SK-N-SH (cell line): ENCODE data around the gene SEMA3A. TPM values are rescaled to one million over a fixed set of nuclear protein-coding genes. Genes with fewer than 3 reads are reported as not detected.
A peak's percentile ranks its signal among the peaks of the same experiment; 100 is the strongest.

Experiments used
- CTCF ChIA-PET: fragments of 300-600, 350-600 bp; formaldehyde crosslinking; extraction: SDS; loops from one replicate; lab custom pipeline; 2021; lab: Yijun Ruan, JAX
- POLR2A ChIA-PET: fragments of 350-600 bp; sonication (Branson Sonifier 250); formaldehyde crosslinking; extraction: SDS; loops from one replicate; lab custom pipeline; 2020; ENCODE audit warnings: antibody characterized with exemption, inconsistent platforms; lab: Yijun Ruan, JAX
- DNase-seq: peaks from one replicate; pipeline ENCODE4 v3.0.0; 2012
- H2AFZ ChIP-seq: fragments of 200-600 bp; sonication (generic); 2 replicates; pipeline ENCODE4 v1.8.1; 2016; ENCODE audit warnings: antibody characterized with exemption, mild to moderate bottlenecking, low read depth
- H3F3A ChIP-seq: fragments of 200-600 bp; sonication (generic); replicated peaks from 2 replicates; pipeline ENCODE3; 2016; ENCODE audit warnings: antibody characterized with exemption, mild to moderate bottlenecking; ENCODE audit not compliant: insufficient read depth
- H3K27ac ChIP-seq, 2 experiments: fragments of 200-500 bp in 1 of 2; fragments of 200-600 bp in 1 of 2; sonication (Bioruptor generic) in 1 of 2; sonication (generic), shearing (Covaris generic) in 1 of 2; 2 replicates each; pipeline versions ENCODE4 v1.5.1 to v1.6.1; 2014 to 2016; ENCODE audit warnings: low read depth in 2 of 2, inconsistent platforms in 1 of 2, low read length in 1 of 2, mild to moderate bottlenecking in 1 of 2, mixed read lengths in 1 of 2
- H3K27me3 ChIP-seq: fragments of 200-600 bp; sonication (generic), shearing (Covaris generic); 2 replicates; pipeline ENCODE4 v1.6.1; 2016; ENCODE audit warnings: mixed run types; ENCODE audit not compliant: insufficient read depth
- H3K36me3 ChIP-seq, 2 experiments: fragments of 200-500 bp in 1 of 2; fragments of 200-600 bp in 1 of 2; sonication (Bioruptor generic) in 1 of 2; sonication (generic) in 1 of 2; replicated peaks in 1 of 2; 2 replicates each; pipeline versions ENCODE3 to v1.5.1; 2014 to 2016; ENCODE audit warnings: low read length in 1 of 2, mild to moderate bottlenecking in 1 of 2; ENCODE audit not compliant: insufficient read depth in 2 of 2, control insufficient read depth in 1 of 2
- H3K4me1 ChIP-seq, 2 experiments: fragments of 200-500 bp in 1 of 2; fragments of 200-600 bp in 1 of 2; sonication (Bioruptor generic) in 1 of 2; sonication (generic), shearing (Covaris generic) in 1 of 2; 2 replicates each; pipeline versions ENCODE4 v1.5.1 to v1.6.1; 2014 to 2016; ENCODE audit warnings: low read depth in 1 of 2, low read length in 1 of 2, mixed run types in 1 of 2; ENCODE audit not compliant: insufficient read depth in 2 of 2, control insufficient read depth in 1 of 2
- H3K4me2 ChIP-seq: fragments of 200-600 bp; sonication (generic), shearing (Covaris generic); 2 replicates; pipeline ENCODE4 v1.6.1; 2017; ENCODE audit warnings: mixed run types
- H3K4me3 ChIP-seq, 2 experiments: fragments of 200-500 bp in 1 of 2; fragments of 200-600 bp in 1 of 2; sonication (Bioruptor generic) in 1 of 2; sonication (generic), shearing (Covaris generic) in 1 of 2; 2 replicates each; pipeline versions ENCODE4 v1.5.1 to v1.8.1; 2014 to 2016; ENCODE audit warnings: low read depth in 2 of 2, inconsistent platforms in 1 of 2, low read length in 1 of 2, mild to moderate bottlenecking in 1 of 2, mixed read lengths in 1 of 2, moderate library complexity in 1 of 2
- H3K79me2 ChIP-seq: fragments of 200-600 bp; sonication (generic); 2 replicates; pipeline ENCODE4 v1.8.1; 2017; ENCODE audit warnings: mild to moderate bottlenecking; ENCODE audit not compliant: insufficient read depth
- H3K9ac ChIP-seq: fragments of 200-600 bp; sonication (generic); 2 replicates; pipeline ENCODE4 v1.6.1; 2017; ENCODE audit warnings: mixed run types
- H3K9me2 ChIP-seq: fragments of 200-600 bp; sonication (generic); 2 replicates; pipeline ENCODE4 v1.6.1; 2017; ENCODE audit warnings: mixed run types
- H3K9me3 ChIP-seq: fragments of 200-600 bp; sonication (generic); 2 replicates; pipeline ENCODE4 v1.6.1; 2017; ENCODE audit warnings: mixed run types, mild to moderate bottlenecking, moderate library complexity
- H4K20me1 ChIP-seq: fragments of 200-600 bp; sonication (generic); 2 replicates; pipeline ENCODE4 v1.6.1; 2017; ENCODE audit warnings: mild to moderate bottlenecking, mixed run types; ENCODE audit not compliant: insufficient read depth
- CTCF ChIP-seq: fragments of 200-600 bp; sonication (generic); IDR thresholded peaks from 2 replicates; pipeline ENCODE4 v1.6.1; 2017; ENCODE audit warnings: antibody characterized with exemption, mild to moderate bottlenecking, moderate library complexity
- ELF1 ChIP-seq: IDR thresholded peaks from 2 replicates; pipeline ENCODE4 v1.4.0; 2012
- EP300 ChIP-seq, 2 experiments: IDR thresholded peaks; 2 replicates each; pipeline versions ENCODE4 v1.4.0 to v1.6.1; 2012; ENCODE audit warnings: borderline replicate concordance in 1 of 2, low read depth in 1 of 2, low read length in 1 of 2
- GABPA ChIP-seq: IDR thresholded peaks from 2 replicates; pipeline ENCODE4 v1.4.0; 2012; ENCODE audit warnings: low read depth, mild to moderate bottlenecking
- JUND ChIP-seq: IDR thresholded peaks from 2 replicates; pipeline ENCODE4 v1.4.0; 2012
- POLR2AphosphoS5 ChIP-seq: IDR thresholded peaks from 2 replicates; pipeline ENCODE4 v1.6.1; 2012; ENCODE audit warnings: low read depth, low read length
- RCOR1 ChIP-seq: fragments of 150-350 bp; IDR thresholded peaks from 2 replicates; pipeline ENCODE4 v1.6.1; 2017; ENCODE audit warnings: antibody characterized with exemption, low read length
- RFX5 ChIP-seq: IDR thresholded peaks from 2 replicates; pipeline ENCODE4 v1.6.1; 2012; ENCODE audit warnings: mild to moderate bottlenecking, improper control_type of control experiment, low read length
- RXRA ChIP-seq: IDR thresholded peaks from 2 replicates; pipeline ENCODE4 v1.4.0; 2012; ENCODE audit warnings: low read depth, mild to moderate bottlenecking, borderline replicate concordance
- SMC3 ChIP-seq: IDR thresholded peaks from 2 replicates; pipeline ENCODE4 v1.6.1; 2012; ENCODE audit warnings: low read depth, low read length, improper control_type of control experiment
- TAF1 ChIP-seq: IDR thresholded peaks from 2 replicates; pipeline ENCODE4 v1.6.1; 2012; ENCODE audit warnings: low read depth, mild to moderate bottlenecking, low read length, moderate library complexity, borderline replicate concordance
- TCF12 ChIP-seq: IDR thresholded peaks from 2 replicates; pipeline ENCODE4 v1.4.0; 2012
- WGBS: methylation state at CpG from one replicate; pipeline ENCODE4 v1.1.6; 2017; ENCODE audit warnings: low lambda C conversion rate; 5-methylcytosine and 5-hydroxymethylcytosine counted together
- polyA plus RNA-seq, 3 experiments: library from polyadenylated mRNA; depleted of rRNA; stranded (reverse); fragments of >200 nt; gene quantifications; 2 replicates each; pipeline ENCODE4 v1.2.3, GENCODE V29; 2012
- TF ChIP-seq, protein P1 (sequence below): IDR thresholded peaks from 2 replicates; pipeline ENCODE4 v1.6.1; 2012; ENCODE audit warnings: mild to moderate bottlenecking, low read depth, low read length, moderate library complexity
- TF ChIP-seq, protein P2 (sequence below): IDR thresholded peaks from 2 replicates; pipeline ENCODE4; 2012
- TF ChIP-seq, protein P3 (sequence below): IDR thresholded peaks from 2 replicates; pipeline ENCODE4 v1.4.0; 2012; ENCODE audit warnings: low read depth

Gene SEMA3A
- polyA plus RNA-seq, 1 of the 3 experiments (the other 2 are of a cell fraction), result 15.9 TPM

- TF ChIP-seq, protein P1, sequence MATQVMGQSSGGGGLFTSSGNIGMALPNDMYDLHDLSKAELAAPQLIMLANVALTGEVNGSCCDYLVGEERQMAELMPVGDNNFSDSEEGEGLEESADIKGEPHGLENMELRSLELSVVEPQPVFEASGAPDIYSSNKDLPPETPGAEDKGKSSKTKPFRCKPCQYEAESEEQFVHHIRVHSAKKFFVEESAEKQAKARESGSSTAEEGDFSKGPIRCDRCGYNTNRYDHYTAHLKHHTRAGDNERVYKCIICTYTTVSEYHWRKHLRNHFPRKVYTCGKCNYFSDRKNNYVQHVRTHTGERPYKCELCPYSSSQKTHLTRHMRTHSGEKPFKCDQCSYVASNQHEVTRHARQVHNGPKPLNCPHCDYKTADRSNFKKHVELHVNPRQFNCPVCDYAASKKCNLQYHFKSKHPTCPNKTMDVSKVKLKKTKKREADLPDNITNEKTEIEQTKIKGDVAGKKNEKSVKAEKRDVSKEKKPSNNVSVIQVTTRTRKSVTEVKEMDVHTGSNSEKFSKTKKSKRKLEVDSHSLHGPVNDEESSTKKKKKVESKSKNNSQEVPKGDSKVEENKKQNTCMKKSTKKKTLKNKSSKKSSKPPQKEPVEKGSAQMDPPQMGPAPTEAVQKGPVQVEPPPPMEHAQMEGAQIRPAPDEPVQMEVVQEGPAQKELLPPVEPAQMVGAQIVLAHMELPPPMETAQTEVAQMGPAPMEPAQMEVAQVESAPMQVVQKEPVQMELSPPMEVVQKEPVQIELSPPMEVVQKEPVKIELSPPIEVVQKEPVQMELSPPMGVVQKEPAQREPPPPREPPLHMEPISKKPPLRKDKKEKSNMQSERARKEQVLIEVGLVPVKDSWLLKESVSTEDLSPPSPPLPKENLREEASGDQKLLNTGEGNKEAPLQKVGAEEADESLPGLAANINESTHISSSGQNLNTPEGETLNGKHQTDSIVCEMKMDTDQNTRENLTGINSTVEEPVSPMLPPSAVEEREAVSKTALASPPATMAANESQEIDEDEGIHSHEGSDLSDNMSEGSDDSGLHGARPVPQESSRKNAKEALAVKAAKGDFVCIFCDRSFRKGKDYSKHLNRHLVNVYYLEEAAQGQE, result no peak
- TF ChIP-seq ELF1 (no peak), SMC3 (no peak)
These were observed 49.7 kb downstream of the SEMA3A start (continued) for GRCh38 chr7:84144935-84145334.

DNA sequence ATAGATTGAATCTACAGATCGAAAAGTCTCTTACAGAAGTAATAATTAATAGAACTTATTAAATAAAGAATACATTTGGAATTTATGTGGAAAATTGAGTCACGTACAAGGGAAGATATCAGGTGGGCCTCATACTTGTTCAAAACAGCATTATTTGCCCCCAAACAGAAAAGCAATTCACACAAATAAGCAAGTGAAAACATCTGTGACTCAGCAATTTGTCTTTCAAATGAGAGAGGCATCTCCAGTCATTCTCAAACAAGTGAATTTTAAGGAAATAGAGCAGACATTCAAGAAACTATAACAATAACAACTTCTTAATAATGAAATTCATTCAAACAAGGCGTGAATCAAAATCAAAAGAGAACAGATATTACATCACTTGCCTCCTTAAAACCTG is 50.1 kb downstream of the SEMA3A start:
- H3K9ac ChIP-seq, result no peak overlapping the region
- no peaks in the 10 kb centered on the region for H4K20me1 ChIP-seq
- no peaks in the 10 kb centered on the region for H3K9me2 ChIP-seq
- peak overlapping the region in 1 of 2 experiments; percentile 25; a peak in 1 of 4 replicates for H3K27ac ChIP-seq
- no peaks in the 10 kb centered on the region for H3F3A ChIP-seq
- CTCF ChIA-PET, result interaction anchor here (1.3 kb wide), 1 partner anchor 15 kb away, joined by 3 read pairs; no protein-coding TSS in a partner anchor
- H3K4me3 ChIP-seq, result no peak overlapping the region
- DNase-seq, result no peak
- 78% methylated on average over 3 of the region's 3 CpGs for WGBS
- H3K27me3 ChIP-seq, result no peaks in the 10 kb centered on the region
- TF ChIP-seq TCF12, result 0 out of 2 replicates have a peak, but pooled peaks have one; percentile 25
- TF ChIP-seq, protein P2, sequence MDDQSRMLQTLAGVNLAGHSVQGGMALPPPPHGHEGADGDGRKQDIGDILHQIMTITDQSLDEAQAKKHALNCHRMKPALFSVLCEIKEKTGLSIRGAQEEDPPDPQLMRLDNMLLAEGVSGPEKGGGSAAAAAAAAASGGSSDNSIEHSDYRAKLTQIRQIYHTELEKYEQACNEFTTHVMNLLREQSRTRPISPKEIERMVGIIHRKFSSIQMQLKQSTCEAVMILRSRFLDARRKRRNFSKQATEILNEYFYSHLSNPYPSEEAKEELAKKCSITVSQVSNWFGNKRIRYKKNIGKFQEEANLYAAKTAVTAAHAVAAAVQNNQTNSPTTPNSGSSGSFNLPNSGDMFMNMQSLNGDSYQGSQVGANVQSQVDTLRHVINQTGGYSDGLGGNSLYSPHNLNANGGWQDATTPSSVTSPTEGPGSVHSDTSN, result 0 out of 2 replicates have a peak, but pooled peaks have one; percentile 12
- 0 out of 2 replicates have a peak, but pooled peaks have one; percentile 9 for TF ChIP-seq JUND
- TF ChIP-seq RCOR1, result no peak
- no peaks in the 10 kb centered on the region for H3K9me3 ChIP-seq
- POLR2A ChIA-PET, result no interaction called here
- H3K36me3 ChIP-seq, result no peaks in the 10 kb centered on the region
- peaks cover 7% of the 10 kb centered on the region; the same call in 1 of the 2 replicates for H3K79me2 ChIP-seq
- 0 out of 2 replicates have a peak overlapping the region, but pooled peaks have one; percentile 6 for H3K4me2 ChIP-seq
- peaks cover 17 to 28% of the 10 kb centered on the region in 2 experiments; a peak in 3 of 4 replicates for H3K4me1 ChIP-seq
- H2AFZ ChIP-seq, result peak overlapping the region; percentile 52; the same call in 1 of the 2 replicates

- Histone ChIP-seq H3K9ac (no peak overlapping the region), H3K4me3 (no peak overlapping the region), H3K4me2 (no peak overlapping the region), H3K79me2 (peaks cover 7% of the 10 kb centered on the region; the same call in 1 of the 2 replicates)
- POLR2A ChIA-PET, result no interaction called here
- CTCF ChIA-PET, result no interaction called here
- TF ChIP-seq ELF1 (no peak), GABPA (no peak), POLR2AphosphoS5 (no peak), EP300 (IDR thresholded peaks at IDR 0.05; ENCODE audit: borderline replicate concordance in 1 of 2, low read depth in 1 of 2, low read length in 1 of 2) (no peak), CTCF (no peak), RFX5 (no peak), SMC3 (no peak), RXRA (no peak), TAF1 (no peak)
- TF ChIP-seq, protein P3, sequence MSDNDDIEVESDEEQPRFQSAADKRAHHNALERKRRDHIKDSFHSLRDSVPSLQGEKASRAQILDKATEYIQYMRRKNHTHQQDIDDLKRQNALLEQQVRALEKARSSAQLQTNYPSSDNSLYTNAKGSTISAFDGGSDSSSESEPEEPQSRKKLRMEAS, result no peak
- TF ChIP-seq, all 33 proteins: peak for 0
- H3K27me3 ChIP-seq, result no peaks in the 10 kb centered on the region
- no peak overlapping the region for H3K27ac ChIP-seq
- no peaks in the 10 kb centered on the region for H3K9me3 ChIP-seq
- peaks cover 3% of the 10 kb centered on the region for H3F3A ChIP-seq
- peaks cover 17 to 39% of the 10 kb centered on the region in 2 experiments; a peak in 3 of 4 replicates for H3K4me1 ChIP-seq
- WGBS, result 97% methylated on average over 3 of the region's 3 CpGs
- H4K20me1 ChIP-seq, result no peaks in the 10 kb centered on the region
- H3K9me2 ChIP-seq, result no peaks in the 10 kb centered on the region
- H2AFZ ChIP-seq, result no peak overlapping the region
- no peak for DNase-seq
- H3K36me3 ChIP-seq, result no peaks in the 10 kb centered on the region
These were observed 51.9 kb downstream of the SEMA3A start for GRCh38 chr7:84142726-84143125.
